ENCODE data around the gene FRMD5. TPM values are rescaled to one million over a fixed set of nuclear protein-coding genes. Genes with fewer than 3 reads are reported as not detected.

Gene FRMD5
- polyA plus RNA-seq, 1 donor (not counting 4 experiments of a cell fraction or from before 2014, with no cell fraction given), result 7.3 TPM

GRCh38 chr15:44157679-44158078 lies 37.4 kb downstream of the FRMD5 start:
- TF ChIP-seq EZH2 (IDR thresholded peaks at IDR 0.05; ENCODE audit: low read length) (no peak), CTCF (optimal IDR thresholded peaks at IDR 0.05 in 1 of 3, IDR thresholded peaks at IDR 0.05 in 1 of 3, conservative IDR thresholded peaks at IDR 0.05 in 1 of 3; ENCODE audit: extremely low read depth in 1 of 3, insufficient read depth in 2 of 3, low read length in 3 of 3) (no peak)
- H3K79me2 ChIP-seq (ENCODE audit: control insufficient read depth, insufficient read depth, low read length), result peaks cover 1% of the 10 kb centered on the region
- H3K4me2 ChIP-seq (ENCODE audit: control insufficient read depth, extremely low read depth, insufficient read depth, low read depth, low read length), result peak overlapping the region; percentile 50
- H3K9me1 ChIP-seq (ENCODE audit: control insufficient read depth, extremely low read depth, insufficient read depth, low read length), result no peaks in the 10 kb centered on the region
- H3K4me1 ChIP-seq (ENCODE audit: control insufficient read depth, extremely low read depth, insufficient read depth, low read length), result peaks cover 30% of the 10 kb centered on the region
- H3K27ac ChIP-seq (ENCODE audit: control insufficient read depth, insufficient read depth, low read length), result peak overlapping the region; percentile 51
- H3K9me3 ChIP-seq (ENCODE audit: control insufficient read depth, low read depth, low read length), result no peaks in the 10 kb centered on the region
- no peaks in the 10 kb centered on the region for H3K27me3 ChIP-seq (ENCODE audit: control insufficient read depth, extremely low read depth, insufficient read depth, low read length)
- FAIRE-seq (peak; percentile 74), DNase-seq (ENCODE audit: low read depth, low spot score) (peak; percentile 13)
- peaks cover 0 to 1% of the 10 kb centered on the region in 2 experiments for H3K36me3 ChIP-seq (ENCODE audit: control insufficient read depth in 2 of 2, extremely low read depth in 1 of 2, insufficient read depth in 2 of 2, low read length in 2 of 2)
- no peak overlapping the region for H3K9ac ChIP-seq (ENCODE audit: control insufficient read depth, extremely low read depth, insufficient read depth, low read length)
- dilution Hi-C loops (cut with MboI; ENCODE audit: extremely low pct_ligation_motif_present, low sequenced_read_pairs), result no loop called here
- peak overlapping the region in 1 of 3 experiments; percentile 11 for H3K4me3 ChIP-seq (ENCODE audit: control insufficient read depth in 2 of 3, extremely low read depth in 1 of 3, insufficient read depth in 2 of 3, low read depth in 1 of 3, low read length in 3 of 3)
- H2AFZ ChIP-seq (ENCODE audit: control insufficient read depth, low read length), result no peak overlapping the region
- no peaks in the 10 kb centered on the region for H4K20me1 ChIP-seq (ENCODE audit: control insufficient read depth, extremely low read depth, insufficient read depth, low read length)

GRCh38 chr15:44153352-44153751 lies 41.7 kb downstream of the FRMD5 start:
- H3K79me2 ChIP-seq (ENCODE audit: control insufficient read depth, insufficient read depth, low read length), result peaks cover 7% of the 10 kb centered on the region
- dilution Hi-C loops (cut with MboI; ENCODE audit: extremely low pct_ligation_motif_present, low sequenced_read_pairs), result no loop called here
- H3K4me3 ChIP-seq (ENCODE audit: control insufficient read depth in 2 of 3, extremely low read depth in 1 of 3, insufficient read depth in 2 of 3, low read depth in 1 of 3, low read length in 3 of 3), result no peak overlapping the region
- H4K20me1 ChIP-seq (ENCODE audit: control insufficient read depth, extremely low read depth, insufficient read depth, low read length), result no peaks in the 10 kb centered on the region
- TF ChIP-seq EZH2 (IDR thresholded peaks at IDR 0.05; ENCODE audit: low read length) (no peak), CTCF (optimal IDR thresholded peaks at IDR 0.05 in 1 of 3, IDR thresholded peaks at IDR 0.05 in 1 of 3, conservative IDR thresholded peaks at IDR 0.05 in 1 of 3; ENCODE audit: extremely low read depth in 1 of 3, insufficient read depth in 2 of 3, low read length in 3 of 3) (no peak)
- no peaks in the 10 kb centered on the region for H3K9me3 ChIP-seq (ENCODE audit: control insufficient read depth, low read depth, low read length)
- DNase-seq (ENCODE audit: low read depth, low spot score) (no peak), FAIRE-seq (no peak)
- no peak overlapping the region for H3K9ac ChIP-seq (ENCODE audit: control insufficient read depth, extremely low read depth, insufficient read depth, low read length)
- no peak overlapping the region for H3K4me2 ChIP-seq (ENCODE audit: control insufficient read depth, extremely low read depth, insufficient read depth, low read depth, low read length)
- no peaks in the 10 kb centered on the region for H3K36me3 ChIP-seq (ENCODE audit: control insufficient read depth in 2 of 2, extremely low read depth in 1 of 2, insufficient read depth in 2 of 2, low read length in 2 of 2)
- H3K4me1 ChIP-seq (ENCODE audit: control insufficient read depth, extremely low read depth, insufficient read depth, low read length), result peaks cover 25% of the 10 kb centered on the region
- H2AFZ ChIP-seq (ENCODE audit: control insufficient read depth, low read length), result no peak overlapping the region
- no peak overlapping the region for H3K27ac ChIP-seq (ENCODE audit: control insufficient read depth, insufficient read depth, low read length)
- no peaks in the 10 kb centered on the region for H3K9me1 ChIP-seq (ENCODE audit: control insufficient read depth, extremely low read depth, insufficient read depth, low read length)
- no peaks in the 10 kb centered on the region for H3K27me3 ChIP-seq (ENCODE audit: control insufficient read depth, extremely low read depth, insufficient read depth, low read length)

All from keratinocyte (primary cell).